ENCODE data around the gene HOXB3. TPM values are rescaled to one million over a fixed set of nuclear protein-coding genes. Genes with fewer than 3 reads are reported as not detected.
"Not testable (repeated sequence)": the region's sequence is repeated elsewhere in the genome, so short reads cannot be mapped to it uniquely, and the experiment has no call there.

The HOXB3 gene
- total RNA-seq, 2 experiments from 2014 or later: 10.8 to 12.1 TPM

DNA sequence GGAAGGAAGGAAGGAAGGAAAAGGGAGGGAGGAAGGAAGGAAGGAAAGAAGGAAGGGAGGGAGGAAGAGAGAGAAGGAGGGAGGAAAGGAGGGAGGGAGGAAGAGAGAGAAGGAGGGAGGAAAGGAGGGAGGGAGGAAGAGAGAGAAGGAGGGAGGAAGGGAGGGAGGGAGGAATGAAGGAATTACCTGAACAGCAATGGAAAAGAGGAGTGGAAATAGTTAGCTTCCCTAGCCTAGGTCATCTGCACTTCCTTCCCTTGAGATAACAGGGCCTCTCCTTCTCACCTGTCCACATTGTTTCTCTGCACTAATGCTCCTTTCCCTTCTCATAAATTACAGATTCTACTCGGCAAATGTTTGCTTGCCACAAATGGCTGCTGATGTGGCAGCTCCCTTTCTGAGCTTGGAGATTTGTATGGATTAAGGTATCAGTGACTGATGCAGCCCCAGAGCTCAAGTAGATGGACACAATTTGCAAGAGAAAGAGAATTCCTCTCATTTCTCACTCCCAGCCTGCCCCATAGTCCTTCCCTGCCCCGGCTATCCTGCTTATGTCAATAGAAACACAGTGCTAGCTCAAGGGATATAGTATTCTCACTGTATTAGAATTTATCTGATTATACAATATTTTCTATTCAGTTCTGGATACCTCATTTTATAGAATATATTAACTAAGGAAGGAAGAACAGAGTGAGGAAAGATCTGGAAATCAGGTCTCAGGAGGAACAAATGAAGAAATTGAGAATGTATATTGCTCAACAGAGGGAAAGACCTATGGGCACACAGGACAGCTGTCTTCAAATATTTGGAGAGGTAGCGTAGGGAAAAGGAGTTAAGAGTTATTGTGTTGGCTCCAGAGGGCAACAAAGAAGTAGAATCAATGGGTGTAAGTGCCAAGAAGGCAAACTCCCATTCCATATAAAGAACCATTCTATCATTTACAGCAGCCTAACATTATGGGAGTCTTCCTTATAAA is 73.8 kb downstream of the HOXB3 start:
- peaks cover 48% of the 10 kb centered on the region for H3K4me1 Mint-ChIP-seq
- H3K36me3 Mint-ChIP-seq (ENCODE audit: low read depth): no peaks in the 10 kb centered on the region
- CTCF ChIA-PET: interaction anchor here (0.7 to 1.2 kb wide), 3 partner anchors 9 to 213 kb away, joined by 3 to 4 read pairs (median 4); no protein-coding TSS in a partner anchor
- POLR2A ChIA-PET: interaction anchor here (1.3 kb wide), 1 partner anchor 25 kb away, joined by 4 read pairs; no protein-coding TSS in a partner anchor
- H3K9me3 Mint-ChIP-seq: no peaks in the 10 kb centered on the region
- no peak overlapping the region for H3K4me3 Mint-ChIP-seq
- no peak for DNase-seq
- H3K27ac Mint-ChIP-seq: no peak overlapping the region
- peaks cover 51% of the 10 kb centered on the region for H3K27me3 Mint-ChIP-seq

DNA sequence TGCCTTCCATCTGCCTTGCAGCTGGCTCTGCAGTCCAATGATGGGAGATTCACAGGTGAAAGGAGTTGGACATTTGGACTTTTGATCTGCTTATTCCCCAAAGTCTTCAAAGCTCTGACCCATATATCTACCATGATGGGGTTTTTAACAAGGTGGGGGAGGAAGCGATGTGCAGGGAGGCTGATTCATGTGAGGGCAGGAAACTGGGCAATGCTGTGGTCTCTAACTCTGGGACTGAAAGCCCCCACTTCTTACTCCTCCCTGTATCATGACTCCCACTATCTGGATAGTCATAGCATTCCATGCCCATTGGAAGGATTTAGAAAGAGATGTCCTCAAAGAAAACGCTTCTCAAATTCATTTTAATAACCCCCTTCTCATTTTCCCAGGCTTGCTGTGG is 75.6 kb downstream of the HOXB3 start:
- H3K9me3 Mint-ChIP-seq: no peaks in the 10 kb centered on the region
- POLR2A ChIA-PET: interaction anchor here (1.0 to 1.6 kb wide), 2 partner anchors 9 to 16 kb away, joined by 3 to 6 read pairs; no protein-coding TSS in a partner anchor
- CTCF ChIA-PET: interaction anchor here (1.1 to 2.0 kb wide), 2 partner anchors 10 to 178 kb away, joined by 3 to 6 read pairs; no protein-coding TSS in a partner anchor
- no peaks in the 10 kb centered on the region for H3K36me3 Mint-ChIP-seq (ENCODE audit: low read depth)
- DNase-seq: no peak
- H3K27me3 Mint-ChIP-seq: peaks cover 40% of the 10 kb centered on the region
- H3K27ac Mint-ChIP-seq: no peak overlapping the region
- peaks cover 52% of the 10 kb centered on the region for H3K4me1 Mint-ChIP-seq
- no peak overlapping the region for H3K4me3 Mint-ChIP-seq

DNA sequence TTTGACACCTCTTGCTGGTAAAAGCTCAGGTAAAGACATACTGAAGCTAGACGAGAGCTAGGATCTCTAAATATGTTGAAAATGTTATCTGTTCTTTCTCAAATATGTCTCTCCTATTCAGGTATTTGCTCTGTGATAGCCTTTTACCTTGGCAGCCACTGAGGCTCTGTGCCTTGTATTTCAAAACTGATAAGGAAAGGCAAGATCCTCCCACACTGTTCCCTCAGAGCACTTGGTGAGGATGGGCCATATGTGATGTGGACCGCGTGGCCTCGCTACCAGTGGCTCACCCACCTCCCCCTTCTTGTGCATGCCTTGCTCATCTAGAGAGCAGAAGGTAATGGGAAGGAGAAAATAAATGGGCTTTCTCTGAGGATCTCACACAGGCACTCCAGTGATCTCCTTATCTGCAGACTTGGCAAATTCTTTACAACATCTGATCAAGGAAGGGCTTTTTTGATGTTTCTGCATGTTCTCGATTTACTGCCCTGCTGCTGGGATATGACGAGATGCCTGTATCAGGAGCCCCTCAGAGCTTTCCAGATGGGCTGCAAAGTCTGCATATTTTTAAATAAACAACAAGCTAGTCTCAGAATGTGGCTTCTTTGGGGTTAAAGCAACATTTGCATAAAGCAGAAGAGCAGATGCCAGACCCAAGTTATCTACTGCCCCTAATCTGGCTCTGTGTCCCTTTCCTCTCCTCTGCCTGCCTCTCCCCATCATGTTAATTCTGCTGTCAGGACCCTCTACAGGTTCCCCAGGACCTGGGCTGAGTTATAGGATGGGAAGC is 76.2 kb downstream of the HOXB3 start:
- CTCF ChIA-PET: interaction anchor here (0.6 to 2.0 kb wide), 8 partner anchors 10 to 445 kb away, joined by 3 to 7 read pairs (median 4); partner anchors contain the start of gene HOXB5
- Mint-ChIP-seq H3K27me3 (peaks cover 37% of the 10 kb centered on the region), H3K36me3 (ENCODE audit: low read depth) (no peaks in the 10 kb centered on the region), H3K4me3 (no peak overlapping the region), H3K27ac (no peak overlapping the region), H3K4me1 (peaks cover 53% of the 10 kb centered on the region), H3K9me3 (no peaks in the 10 kb centered on the region)
- POLR2A ChIA-PET: interaction anchor here (1.0 to 1.6 kb wide), 5 partner anchors 8 to 30 kb away, joined by 3 to 7 read pairs (median 6); no protein-coding TSS in a partner anchor
- DNase-seq: no peak

DNA sequence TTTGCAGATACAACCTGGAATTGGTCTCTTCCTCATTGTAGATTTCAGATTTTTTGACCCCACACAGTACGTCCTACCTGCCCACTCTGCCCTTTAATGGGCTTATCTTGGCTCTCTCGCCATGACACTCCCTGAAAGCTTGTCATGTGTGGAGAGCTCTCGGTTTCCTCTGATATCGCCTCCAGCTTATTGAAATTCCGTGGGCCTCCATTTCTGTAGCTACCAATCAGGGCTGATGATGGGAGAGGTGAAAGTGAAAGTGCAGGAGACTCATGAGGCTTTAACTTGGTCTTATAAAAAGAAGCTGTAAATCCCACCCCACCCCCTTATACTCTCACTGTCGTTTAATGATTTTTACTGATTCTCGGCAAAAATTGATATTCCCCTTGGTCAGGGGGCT is 76.9 kb downstream of the HOXB3 start:
- POLR2A ChIA-PET: interaction anchor here (1.1 to 1.6 kb wide), 4 partner anchors 8 to 30 kb away, joined by 3 to 7 read pairs (median 6); no protein-coding TSS in a partner anchor
- CTCF ChIA-PET: interaction anchor here (0.6 to 2.0 kb wide), 7 partner anchors 9 to 444 kb away, joined by 3 to 7 read pairs (median 5); partner anchors contain the start of gene HOXB5
- DNase-seq: no peak
- Mint-ChIP-seq H3K9me3 (no peaks in the 10 kb centered on the region), H3K27ac (peak overlapping the region; percentile 59), H3K4me1 (peaks cover 56% of the 10 kb centered on the region), H3K27me3 (peaks cover 36% of the 10 kb centered on the region), H3K36me3 (ENCODE audit: low read depth) (no peaks in the 10 kb centered on the region), H3K4me3 (peak overlapping the region; percentile 48)

DNA sequence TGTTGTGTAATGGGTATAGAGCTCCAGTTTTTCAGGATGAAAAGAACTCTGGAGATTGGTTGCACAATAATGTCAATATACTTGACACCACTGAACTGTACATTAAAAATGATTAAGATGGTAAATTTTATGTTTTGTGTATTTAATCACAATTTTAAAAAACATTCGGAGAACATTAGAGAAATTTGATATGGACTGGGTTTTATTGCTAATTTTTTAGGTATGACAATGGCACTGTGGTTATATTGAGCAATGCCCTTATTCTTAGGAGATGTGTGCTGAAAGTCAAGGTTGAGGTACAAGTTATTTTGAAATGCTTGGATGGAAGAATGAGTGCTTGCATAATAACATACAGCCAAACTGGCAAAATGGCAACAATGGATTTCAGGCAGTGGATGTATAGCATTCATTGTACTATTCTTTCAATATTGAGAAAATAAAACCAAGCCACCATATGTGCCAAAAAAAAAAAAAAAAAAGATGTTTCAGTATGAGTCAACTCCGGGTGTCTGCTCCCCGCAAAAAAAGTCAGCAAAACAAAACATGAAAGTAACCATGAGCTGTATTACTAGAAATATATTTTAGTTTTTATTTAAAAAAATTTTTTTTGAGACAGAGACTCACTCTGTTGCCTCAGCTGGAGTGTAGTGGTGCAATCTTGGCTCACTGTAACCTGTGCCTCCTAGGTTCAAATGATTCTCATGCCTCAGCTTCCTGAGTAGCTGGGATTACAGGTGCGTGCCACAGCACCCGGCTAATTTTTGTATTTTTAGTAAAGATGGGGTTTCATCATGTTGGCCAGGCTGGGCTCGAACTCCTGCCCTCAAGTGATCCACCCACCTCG is 79.1 kb downstream of the HOXB3 start:
- H3K9me3 Mint-ChIP-seq: no peaks in the 10 kb centered on the region
- H3K27me3 Mint-ChIP-seq: peaks cover 21% of the 10 kb centered on the region
- ChIA-PET POLR2A (interaction anchor here (0.5 to 1.4 kb wide), 7 partner anchors 18 to 77 kb away, joined by 3 to 8 read pairs (median 4); no protein-coding TSS in a partner anchor), CTCF (interaction anchor here (0.7 to 2.4 kb wide), 8 partner anchors 11 to 83 kb away, joined by 3 to 14 read pairs (median 4); no protein-coding TSS in a partner anchor)
- H3K36me3 Mint-ChIP-seq (ENCODE audit: low read depth): peaks cover 2% of the 10 kb centered on the region
- DNase-seq: peak; percentile 49
- H3K27ac Mint-ChIP-seq: peak overlapping the region; percentile 90
- peaks cover 67% of the 10 kb centered on the region for H3K4me1 Mint-ChIP-seq
- peak overlapping the region; percentile 58 for H3K4me3 Mint-ChIP-seq

DNA sequence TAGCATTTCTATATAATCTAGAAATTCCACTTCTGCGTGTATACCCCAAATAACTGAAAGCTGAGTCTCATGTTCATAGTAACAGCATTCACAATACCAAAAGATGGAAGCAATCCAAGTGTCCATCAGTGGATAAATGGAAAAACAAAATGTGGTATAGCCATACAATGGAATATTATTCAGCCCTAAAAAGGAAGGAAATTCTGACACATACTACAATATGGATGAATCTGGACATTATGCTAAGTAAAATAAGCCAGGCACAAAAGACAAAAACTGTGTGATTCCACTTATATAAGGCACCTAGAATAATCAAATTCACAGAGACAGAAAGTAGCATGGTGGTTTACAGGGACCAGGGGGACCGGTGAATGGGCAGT is 79.7 kb downstream of the HOXB3 start:
- Mint-ChIP-seq H3K27ac (peak overlapping the region; percentile 90), H3K4me1 (peaks cover 73% of the 10 kb centered on the region), H3K36me3 (ENCODE audit: low read depth) (peaks cover 3% of the 10 kb centered on the region), H3K9me3 (no peaks in the 10 kb centered on the region), H3K4me3 (no peak overlapping the region), H3K27me3 (peaks cover 15% of the 10 kb centered on the region)
- CTCF ChIA-PET: interaction anchor here (1.0 to 2.4 kb wide), 4 partner anchors 10 to 82 kb away, joined by 3 to 14 read pairs (median 4); no protein-coding TSS in a partner anchor
- no peak for DNase-seq
- POLR2A ChIA-PET: interaction anchor here (0.8 to 1.2 kb wide), 2 partner anchors 30 to 31 kb away, joined by 3 to 4 read pairs; no protein-coding TSS in a partner anchor

DNA sequence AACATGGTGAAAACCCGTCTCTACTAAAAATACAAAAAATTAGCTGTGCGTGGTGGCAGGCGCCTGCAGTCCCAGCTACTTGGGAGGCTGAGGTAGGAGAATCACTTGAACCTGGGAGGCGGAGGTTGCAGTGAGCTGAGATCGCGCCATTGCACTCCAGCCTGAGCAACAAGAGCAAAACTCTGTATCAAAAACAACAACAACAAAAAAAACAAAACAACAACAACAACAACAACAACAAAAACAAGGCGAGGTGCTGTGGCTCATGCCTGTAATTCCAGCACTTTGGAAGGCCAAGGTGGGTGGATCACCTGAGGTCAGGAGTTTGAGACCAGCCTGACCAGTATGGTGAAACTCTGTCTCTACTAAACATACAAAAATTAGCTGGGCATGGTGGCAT is 80.3 kb downstream of the HOXB3 start:
- H3K9me3 Mint-ChIP-seq; DNase-seq; H3K36me3 Mint-ChIP-seq (ENCODE audit: low read depth); H3K27me3 Mint-ChIP-seq; H3K27ac Mint-ChIP-seq; H3K4me3 Mint-ChIP-seq: not testable (repeated sequence)
- CTCF ChIA-PET: interaction anchor here (2.4 kb wide), 1 partner anchor 17 kb away, joined by 14 read pairs; no protein-coding TSS in a partner anchor
- POLR2A ChIA-PET: interaction anchor here (1.2 kb wide), 1 partner anchor 32 kb away, joined by 3 read pairs; no protein-coding TSS in a partner anchor
- H3K4me1 Mint-ChIP-seq: peaks cover 77% of the 10 kb centered on the region

DNA sequence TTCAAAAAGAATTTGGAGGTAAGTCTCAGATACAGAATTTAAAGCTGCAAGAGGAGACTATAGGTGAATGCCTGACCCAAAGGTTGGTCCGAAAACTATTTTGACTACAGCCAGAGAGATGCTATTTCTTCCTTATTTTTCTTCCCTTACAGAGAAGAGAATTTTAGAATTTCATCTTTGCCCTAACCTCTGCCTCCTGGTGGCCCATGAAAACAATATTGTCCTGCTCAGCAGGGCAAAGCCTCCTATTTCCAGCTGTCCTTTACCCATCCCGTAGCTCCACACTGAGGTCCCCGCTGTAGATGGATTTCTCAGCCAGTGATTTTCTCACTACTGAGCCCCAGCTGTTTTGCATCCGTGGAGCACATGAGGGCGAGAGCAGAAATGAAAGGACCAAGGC is 83.8 kb downstream of the HOXB3 start:
- Mint-ChIP-seq H3K27me3 (peaks cover 14% of the 10 kb centered on the region), H3K9me3 (no peaks in the 10 kb centered on the region), H3K36me3 (ENCODE audit: low read depth) (peaks cover 3% of the 10 kb centered on the region), H3K4me1 (peaks cover 50% of the 10 kb centered on the region), H3K27ac (peak overlapping the region; percentile 71), H3K4me3 (no peak overlapping the region)
- DNase-seq: no peak
- POLR2A ChIA-PET: interaction anchor here (0.8 to 2.7 kb wide), 12 partner anchors 8 to 211 kb away, joined by 3 to 15 read pairs (median 4); no protein-coding TSS in a partner anchor
- CTCF ChIA-PET: interaction anchor here (0.7 to 3.5 kb wide), 9 partner anchors 9 to 243 kb away, joined by 3 to 22 read pairs (median 4); partner anchors contain the start of gene HOXB5

DNA sequence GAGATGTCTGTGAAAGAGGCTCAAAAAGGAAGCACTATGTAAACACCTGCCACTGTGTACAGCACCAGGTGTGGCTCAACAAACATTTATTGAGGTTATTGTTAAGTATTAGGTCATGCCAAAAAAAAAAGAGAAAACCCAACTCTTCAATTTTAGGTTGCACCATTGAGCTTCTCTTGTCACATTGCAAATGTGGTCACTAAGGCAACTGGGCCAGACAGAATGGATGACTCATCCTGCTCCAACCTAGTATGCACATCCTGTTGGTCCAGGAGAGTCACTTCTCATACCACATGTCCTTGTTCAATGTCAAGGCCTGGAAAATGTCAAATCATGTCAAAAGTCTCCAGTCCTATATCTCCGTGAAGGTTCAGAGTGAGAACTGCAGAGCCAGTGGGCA is 84.3 kb downstream of the HOXB3 start:
- H3K4me3 Mint-ChIP-seq: no peak overlapping the region
- peak; percentile 74 for DNase-seq
- ChIA-PET CTCF (interaction anchor here (0.6 to 3.5 kb wide), 10 partner anchors 9 to 243 kb away, joined by 3 to 22 read pairs (median 4); partner anchors contain the start of gene HOXB5), POLR2A (interaction anchor here (0.6 to 2.7 kb wide), 13 partner anchors 8 to 211 kb away, joined by 3 to 15 read pairs (median 3); no protein-coding TSS in a partner anchor)
- peaks cover 3% of the 10 kb centered on the region for H3K36me3 Mint-ChIP-seq (ENCODE audit: low read depth)
- peaks cover 46% of the 10 kb centered on the region for H3K4me1 Mint-ChIP-seq
- H3K27me3 Mint-ChIP-seq: peaks cover 14% of the 10 kb centered on the region
- no peaks in the 10 kb centered on the region for H3K9me3 Mint-ChIP-seq
- H3K27ac Mint-ChIP-seq: peak overlapping the region; percentile 71

DNA sequence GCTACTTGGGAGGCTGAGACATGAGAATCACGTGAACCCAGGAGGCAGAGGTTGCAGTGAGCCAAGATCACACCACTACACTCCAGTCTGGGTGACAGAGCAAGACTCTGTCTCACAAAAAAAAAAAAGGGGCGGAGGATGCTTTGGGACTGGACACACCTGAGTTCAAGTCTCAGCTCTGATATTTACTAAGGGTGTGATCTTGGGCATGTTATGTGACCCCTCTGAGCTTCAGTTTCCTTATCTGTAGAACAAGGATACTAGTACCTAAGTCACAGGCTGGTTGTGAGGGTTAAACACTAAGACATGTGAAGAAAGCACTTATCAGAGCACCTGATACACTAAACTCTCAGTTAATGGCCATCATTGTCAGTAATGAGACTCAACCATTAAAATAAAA is 85.1 kb downstream of the HOXB3 start:
- no peak for DNase-seq
- Mint-ChIP-seq H3K4me3 (no peak overlapping the region), H3K9me3 (no peaks in the 10 kb centered on the region), H3K27me3 (peaks cover 19% of the 10 kb centered on the region), H3K4me1 (peaks cover 40% of the 10 kb centered on the region), H3K27ac (no peak overlapping the region), H3K36me3 (ENCODE audit: low read depth) (peaks cover 3% of the 10 kb centered on the region)
- CTCF ChIA-PET: interaction anchor here (1.3 to 3.5 kb wide), 3 partner anchors 9 to 242 kb away, joined by 3 to 22 read pairs (median 6); no protein-coding TSS in a partner anchor
- POLR2A ChIA-PET: interaction anchor here (1.7 to 2.3 kb wide), 4 partner anchors 9 to 42 kb away, joined by 4 to 12 read pairs (median 6); no protein-coding TSS in a partner anchor

DNA sequence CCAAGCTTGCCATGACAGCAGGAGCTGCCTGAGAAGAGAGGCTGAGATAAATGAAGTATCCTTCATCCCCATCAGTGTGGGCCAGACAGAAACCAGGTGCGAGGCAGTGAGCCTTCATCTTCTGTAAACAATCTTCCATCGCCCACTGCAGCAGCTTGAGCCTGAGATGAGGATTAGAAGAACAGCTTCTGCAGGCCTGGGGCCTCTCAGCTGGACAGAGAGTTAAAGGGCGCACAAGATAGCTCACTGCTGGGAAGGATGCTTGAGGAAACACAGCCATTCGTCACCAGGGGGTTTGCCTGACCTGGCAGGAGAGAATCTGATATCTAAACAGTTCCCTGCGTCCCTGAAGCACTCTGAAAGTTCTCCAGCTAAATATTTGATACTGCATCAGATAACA is 86.3 kb downstream of the HOXB3 start:
- Mint-ChIP-seq H3K27ac (no peak overlapping the region), H3K9me3 (no peaks in the 10 kb centered on the region)

More for the DNA sequence above, 86.3 kb downstream of the HOXB3 start:
- DNase-seq: no peak
- CTCF ChIA-PET: interaction anchor here (1.1 to 3.5 kb wide), 3 partner anchors 10 to 50 kb away, joined by 3 to 22 read pairs (median 6); no protein-coding TSS in a partner anchor
- Mint-ChIP-seq H3K4me1 (peaks cover 37% of the 10 kb centered on the region), H3K27me3 (peaks cover 19% of the 10 kb centered on the region), H3K4me3 (no peak overlapping the region), H3K36me3 (ENCODE audit: low read depth) (peaks cover 3% of the 10 kb centered on the region)
- POLR2A ChIA-PET: interaction anchor here (0.8 to 1.8 kb wide), 5 partner anchors 9 to 41 kb away, joined by 3 to 7 read pairs (median 4); no protein-coding TSS in a partner anchor
